ENCODE measurements around the gene GSG1.

DNA sequence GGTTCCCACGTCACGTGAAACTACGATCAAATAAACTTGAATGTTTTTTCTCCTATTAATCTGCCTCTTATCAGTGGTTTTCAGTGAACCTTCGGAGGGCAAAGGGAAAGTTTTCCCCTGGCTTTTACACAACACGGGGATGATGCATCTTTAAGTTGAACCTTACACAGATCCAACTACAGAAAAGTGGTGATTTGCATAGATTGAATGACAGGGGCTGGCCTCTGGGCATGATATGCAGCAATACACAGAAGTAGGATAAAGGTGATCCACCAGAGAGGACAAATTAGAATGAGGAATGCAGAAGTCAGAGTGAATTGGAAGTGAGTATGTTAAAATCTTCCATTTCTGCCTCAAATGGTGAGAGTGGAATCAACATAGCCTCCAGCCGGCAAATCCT is 11.6 kb downstream of the GSG1 start:
- TF ChIP-seq, protein P1, sequence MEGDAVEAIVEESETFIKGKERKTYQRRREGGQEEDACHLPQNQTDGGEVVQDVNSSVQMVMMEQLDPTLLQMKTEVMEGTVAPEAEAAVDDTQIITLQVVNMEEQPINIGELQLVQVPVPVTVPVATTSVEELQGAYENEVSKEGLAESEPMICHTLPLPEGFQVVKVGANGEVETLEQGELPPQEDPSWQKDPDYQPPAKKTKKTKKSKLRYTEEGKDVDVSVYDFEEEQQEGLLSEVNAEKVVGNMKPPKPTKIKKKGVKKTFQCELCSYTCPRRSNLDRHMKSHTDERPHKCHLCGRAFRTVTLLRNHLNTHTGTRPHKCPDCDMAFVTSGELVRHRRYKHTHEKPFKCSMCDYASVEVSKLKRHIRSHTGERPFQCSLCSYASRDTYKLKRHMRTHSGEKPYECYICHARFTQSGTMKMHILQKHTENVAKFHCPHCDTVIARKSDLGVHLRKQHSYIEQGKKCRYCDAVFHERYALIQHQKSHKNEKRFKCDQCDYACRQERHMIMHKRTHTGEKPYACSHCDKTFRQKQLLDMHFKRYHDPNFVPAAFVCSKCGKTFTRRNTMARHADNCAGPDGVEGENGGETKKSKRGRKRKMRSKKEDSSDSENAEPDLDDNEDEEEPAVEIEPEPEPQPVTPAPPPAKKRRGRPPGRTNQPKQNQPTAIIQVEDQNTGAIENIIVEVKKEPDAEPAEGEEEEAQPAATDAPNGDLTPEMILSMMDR (IDR thresholded peaks at IDR 0.05) = no peak
- no peak for TF ChIP-seq POLR2A (IDR thresholded peaks at IDR 0.05)
